CD4-positive, alpha-beta T cell (primary cell): ENCODE results near the gene RPTOR. TPM values are rescaled to one million over a fixed set of nuclear protein-coding genes. Genes with fewer than 3 reads are reported as not detected.

Source experiments
- ATAC-seq: fragments of 200-7000 bp; cut with Tn5 transposase; one replicate; pipeline ENCODE4 v1.10.0; 2022; ENCODE audit warnings: mild to moderate bottlenecking; ENCODE audit not compliant: poor library complexity
- CTCF ChIA-PET: fragments of 350-600 bp; sonication (Branson Sonifier 250); formaldehyde crosslinking; loops from one replicate; lab custom pipeline; 2021; ENCODE audit warnings: antibody characterized with exemption, inconsistent platforms; lab: Charles Lee
- POLR2A ChIA-PET: fragments of 350-600 bp; sonication (Branson Sonifier 250); formaldehyde crosslinking; loops from one replicate; lab custom pipeline; 2021; ENCODE audit warnings: antibody characterized with exemption, inconsistent platforms; lab: Charles Lee
- DNase-seq, 14 experiments: peaks; one replicate each; pipeline ENCODE4 v3.0.0-alpha.2; 2013 to 2020; ENCODE audit warnings: mixed read lengths in 2 of 14
- H3K27ac ChIP-seq, 2 donors: one replicate each; pipeline versions ENCODE4 v1.5.1 to v1.7.0; 2013; ENCODE audit warnings: low read length in 2 of 2, low read depth in 1 of 2, mild to moderate bottlenecking in 1 of 2
- H3K27me3 ChIP-seq, 2 experiments: 1 replicate in 1 of 2; 2 replicates in 1 of 2; pipeline versions ENCODE4 v1.6.1 to v1.7.0; 2013; ENCODE audit warnings: low read length in 2 of 2, control low read depth in 1 of 2, mild to moderate bottlenecking in 1 of 2, moderate library complexity in 1 of 2; ENCODE audit not compliant: insufficient read depth in 2 of 2, control insufficient read depth in 1 of 2
- H3K36me3 ChIP-seq: one replicate; pipeline ENCODE4 v1.6.1; 2013; ENCODE audit warnings: low read length, control low read depth; ENCODE audit not compliant: insufficient read depth
- H3K4me1 ChIP-seq: one replicate; pipeline ENCODE4 v1.6.1; 2013; ENCODE audit warnings: low read length, control low read depth; ENCODE audit not compliant: insufficient read depth
- H3K4me3 ChIP-seq: one replicate; pipeline ENCODE4 v1.5.1; 2013; ENCODE audit warnings: mild to moderate bottlenecking, low read length, moderate library complexity
- H3K9me3 ChIP-seq, 2 experiments: 1 replicate in 1 of 2; 2 replicates in 1 of 2; pipeline versions ENCODE4 v1.6.1 to v1.7.0; 2013; ENCODE audit warnings: low read length in 2 of 2, mild to moderate bottlenecking in 2 of 2, control low read depth in 1 of 2, moderate library complexity in 1 of 2; ENCODE audit not compliant: control insufficient read depth in 1 of 2, insufficient read depth in 1 of 2
- H3K27ac Mint-ChIP-seq: one replicate; pipeline ENCODE4 v1.8.0; 2020; ENCODE audit warnings: mixed read lengths
- H3K27me3 Mint-ChIP-seq: one replicate; pipeline ENCODE4 v1.8.0; 2021; ENCODE audit warnings: mixed read lengths
- H3K36me3 Mint-ChIP-seq: one replicate; pipeline ENCODE4 v1.8.0; 2021; ENCODE audit warnings: low read depth, mixed read lengths
- H3K4me1 Mint-ChIP-seq: one replicate; pipeline ENCODE4 v1.8.0; 2021; ENCODE audit warnings: low read depth, mixed read lengths
- H3K4me3 Mint-ChIP-seq: one replicate; pipeline ENCODE4 v1.8.0; 2020; ENCODE audit warnings: mild to moderate bottlenecking, mixed read lengths
- H3K9me3 Mint-ChIP-seq: one replicate; pipeline ENCODE4 v1.8.0; 2020; ENCODE audit warnings: mixed read lengths
- intact Hi-C, 2 experiments: fragments of 100-400 bp; cut with DNase I in 1 of 2; cut with micrococcal nuclease in 1 of 2; formaldehyde crosslinking; loops; one replicate each; pipeline versions ENCODE4 v1.15.1 to v1.9.0; 2023 to 2025; cut with DNase I, micrococcal nuclease
- total RNA-seq, 174 experiments: library from RNA in 2 of 174; stranded (reverse) in 2 of 174; gene quantifications; one replicate each; pipeline ENCODE4 v1.2.3 and lab custom pipeline; 2021 to 2026
- TF ChIP-seq, protein P1 (sequence below): fragments of 200-600 bp; IDR thresholded peaks from one replicate; pipeline ENCODE4 v1.8.0; 2022; ENCODE audit warnings: antibody characterized with exemption, mild to moderate bottlenecking

RPTOR gene
- total RNA-seq, 2 experiments from 2014 or later, result 45.0 to 47.1 TPM

DNA sequence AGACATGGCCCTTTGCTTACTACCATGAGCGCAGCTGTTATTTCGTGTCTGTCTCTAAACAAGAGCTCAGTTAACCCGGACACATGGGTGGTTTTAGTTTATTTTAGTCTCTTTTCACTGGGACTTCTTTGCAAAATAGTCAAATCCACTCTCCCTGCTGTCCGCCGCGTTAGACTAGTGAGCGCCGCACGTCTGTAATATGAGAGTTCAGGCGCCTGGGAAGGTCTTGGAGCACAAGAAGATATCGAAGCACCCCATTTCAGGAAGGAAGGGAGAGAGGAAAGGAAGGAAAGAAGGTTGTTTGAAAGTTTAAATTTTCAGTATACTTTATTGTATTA, 336.0 kb downstream of the RPTOR start:
- H3K4me3 Mint-ChIP-seq, result no peak overlapping the region
- Histone ChIP-seq H3K4me1 (peaks cover 18% of the 10 kb centered on the region), H3K36me3 (peaks cover 47% of the 10 kb centered on the region), H3K4me3 (no peak overlapping the region), H3K9me3 (no peaks in the 10 kb centered on the region), H3K27me3 (no peaks in the 10 kb centered on the region), H3K27ac (no peak overlapping the region)
- CTCF ChIA-PET, result interaction anchor here (1.1 kb wide), 1 partner anchor 314 kb away, joined by 4 read pairs; no protein-coding TSS in a partner anchor
- no peaks in the 10 kb centered on the region for H3K9me3 Mint-ChIP-seq
- ATAC-seq (no peak), DNase-seq (no peak)
- peaks cover 16% of the 10 kb centered on the region for H3K4me1 Mint-ChIP-seq
- no peaks in the 10 kb centered on the region for H3K27me3 Mint-ChIP-seq
- peaks cover 31% of the 10 kb centered on the region for H3K36me3 Mint-ChIP-seq
- TF ChIP-seq, protein P1, sequence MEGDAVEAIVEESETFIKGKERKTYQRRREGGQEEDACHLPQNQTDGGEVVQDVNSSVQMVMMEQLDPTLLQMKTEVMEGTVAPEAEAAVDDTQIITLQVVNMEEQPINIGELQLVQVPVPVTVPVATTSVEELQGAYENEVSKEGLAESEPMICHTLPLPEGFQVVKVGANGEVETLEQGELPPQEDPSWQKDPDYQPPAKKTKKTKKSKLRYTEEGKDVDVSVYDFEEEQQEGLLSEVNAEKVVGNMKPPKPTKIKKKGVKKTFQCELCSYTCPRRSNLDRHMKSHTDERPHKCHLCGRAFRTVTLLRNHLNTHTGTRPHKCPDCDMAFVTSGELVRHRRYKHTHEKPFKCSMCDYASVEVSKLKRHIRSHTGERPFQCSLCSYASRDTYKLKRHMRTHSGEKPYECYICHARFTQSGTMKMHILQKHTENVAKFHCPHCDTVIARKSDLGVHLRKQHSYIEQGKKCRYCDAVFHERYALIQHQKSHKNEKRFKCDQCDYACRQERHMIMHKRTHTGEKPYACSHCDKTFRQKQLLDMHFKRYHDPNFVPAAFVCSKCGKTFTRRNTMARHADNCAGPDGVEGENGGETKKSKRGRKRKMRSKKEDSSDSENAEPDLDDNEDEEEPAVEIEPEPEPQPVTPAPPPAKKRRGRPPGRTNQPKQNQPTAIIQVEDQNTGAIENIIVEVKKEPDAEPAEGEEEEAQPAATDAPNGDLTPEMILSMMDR, result no peak
- intact Hi-C loops, result no loop called here
- POLR2A ChIA-PET, result no interaction called here
- H3K27ac Mint-ChIP-seq, result no peak overlapping the region

DNA sequence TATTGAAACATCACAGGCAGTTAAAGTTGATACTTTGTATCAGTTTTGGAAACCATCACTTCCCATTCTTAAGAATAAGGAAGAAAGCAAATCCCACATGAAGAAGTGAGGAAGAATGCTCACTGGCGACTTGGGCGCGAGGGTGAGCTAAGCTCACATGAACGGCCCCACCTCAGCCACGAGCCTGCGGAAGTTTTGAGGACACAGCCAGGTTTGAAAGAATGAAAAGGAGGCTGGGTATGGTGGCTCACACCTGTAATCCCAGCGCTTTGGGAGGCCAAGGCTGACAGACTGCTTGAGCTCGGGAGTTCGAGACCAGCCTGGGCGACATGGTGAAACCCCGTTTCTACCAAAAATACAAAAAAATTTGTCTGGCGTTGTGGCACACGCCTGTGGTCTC, 336.7 kb downstream of the RPTOR start:
- POLR2A ChIA-PET, result no interaction called here
- no peak for ATAC-seq
- H3K36me3 Mint-ChIP-seq, result peaks cover 38% of the 10 kb centered on the region
- CTCF ChIA-PET, result interaction anchor here (1.1 kb wide), 1 partner anchor 315 kb away, joined by 4 read pairs; no protein-coding TSS in a partner anchor
- H3K27ac Mint-ChIP-seq, result no peak overlapping the region
- no peaks in the 10 kb centered on the region for H3K9me3 Mint-ChIP-seq
- H3K9me3 ChIP-seq, result no peaks in the 10 kb centered on the region
- H3K4me3 ChIP-seq, result no peak overlapping the region
- no peaks in the 10 kb centered on the region for H3K27me3 Mint-ChIP-seq
- no peak overlapping the region for H3K4me3 Mint-ChIP-seq
- peaks cover 53% of the 10 kb centered on the region for H3K36me3 ChIP-seq
- TF ChIP-seq, protein P1, result no peak
- peaks cover 18% of the 10 kb centered on the region for H3K4me1 ChIP-seq
- H3K27ac ChIP-seq, result no peak overlapping the region
- intact Hi-C loops, result no loop called here
- DNase-seq, result no peak
- H3K27me3 ChIP-seq, result no peaks in the 10 kb centered on the region
- peaks cover 16% of the 10 kb centered on the region for H3K4me1 Mint-ChIP-seq

DNA sequence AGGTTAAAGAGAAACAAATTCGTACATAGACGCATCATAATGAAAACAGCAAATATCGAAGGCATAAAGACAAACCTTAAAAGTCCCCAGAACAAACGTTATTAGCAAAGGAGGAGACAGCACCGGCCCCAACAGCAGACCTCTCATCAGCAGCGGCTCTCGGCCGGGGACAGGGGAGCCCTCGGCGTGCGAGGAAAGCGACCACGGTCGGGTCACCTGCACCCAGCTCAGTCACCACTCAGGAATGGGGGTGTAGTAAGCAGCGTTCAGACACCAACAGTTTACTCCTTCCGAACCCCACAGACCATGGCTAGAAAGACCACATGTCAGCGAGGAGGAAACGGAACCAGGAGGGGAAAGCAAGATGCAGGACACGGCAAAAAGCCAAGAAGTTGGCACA, 337.7 kb downstream of the RPTOR start:
- no peak overlapping the region for H3K27ac Mint-ChIP-seq
- H3K27me3 Mint-ChIP-seq, result no peaks in the 10 kb centered on the region
- peaks cover 60% of the 10 kb centered on the region for H3K36me3 ChIP-seq
- H3K27me3 ChIP-seq, result no peaks in the 10 kb centered on the region
- CTCF ChIA-PET, result no interaction called here
- no peak overlapping the region for H3K4me3 ChIP-seq
- intact Hi-C loops, result loop anchor here in 1 of 2 experiments (2.0 kb wide), 1 partner anchor 14 kb away; no protein-coding TSS in a partner anchor
- no peak overlapping the region for H3K4me3 Mint-ChIP-seq
- ATAC-seq (no peak), DNase-seq (no peak)
- H3K9me3 ChIP-seq, result no peaks in the 10 kb centered on the region
- H3K36me3 Mint-ChIP-seq, result peaks cover 40% of the 10 kb centered on the region
- TF ChIP-seq, protein P1, result no peak
- POLR2A ChIA-PET, result no interaction called here
- H3K9me3 Mint-ChIP-seq, result no peaks in the 10 kb centered on the region
- H3K27ac ChIP-seq, result no peak overlapping the region
- H3K4me1 ChIP-seq, result peaks cover 11% of the 10 kb centered on the region
- H3K4me1 Mint-ChIP-seq, result peaks cover 9% of the 10 kb centered on the region
